ENCODE results near the gene KCNT2.

DNA sequence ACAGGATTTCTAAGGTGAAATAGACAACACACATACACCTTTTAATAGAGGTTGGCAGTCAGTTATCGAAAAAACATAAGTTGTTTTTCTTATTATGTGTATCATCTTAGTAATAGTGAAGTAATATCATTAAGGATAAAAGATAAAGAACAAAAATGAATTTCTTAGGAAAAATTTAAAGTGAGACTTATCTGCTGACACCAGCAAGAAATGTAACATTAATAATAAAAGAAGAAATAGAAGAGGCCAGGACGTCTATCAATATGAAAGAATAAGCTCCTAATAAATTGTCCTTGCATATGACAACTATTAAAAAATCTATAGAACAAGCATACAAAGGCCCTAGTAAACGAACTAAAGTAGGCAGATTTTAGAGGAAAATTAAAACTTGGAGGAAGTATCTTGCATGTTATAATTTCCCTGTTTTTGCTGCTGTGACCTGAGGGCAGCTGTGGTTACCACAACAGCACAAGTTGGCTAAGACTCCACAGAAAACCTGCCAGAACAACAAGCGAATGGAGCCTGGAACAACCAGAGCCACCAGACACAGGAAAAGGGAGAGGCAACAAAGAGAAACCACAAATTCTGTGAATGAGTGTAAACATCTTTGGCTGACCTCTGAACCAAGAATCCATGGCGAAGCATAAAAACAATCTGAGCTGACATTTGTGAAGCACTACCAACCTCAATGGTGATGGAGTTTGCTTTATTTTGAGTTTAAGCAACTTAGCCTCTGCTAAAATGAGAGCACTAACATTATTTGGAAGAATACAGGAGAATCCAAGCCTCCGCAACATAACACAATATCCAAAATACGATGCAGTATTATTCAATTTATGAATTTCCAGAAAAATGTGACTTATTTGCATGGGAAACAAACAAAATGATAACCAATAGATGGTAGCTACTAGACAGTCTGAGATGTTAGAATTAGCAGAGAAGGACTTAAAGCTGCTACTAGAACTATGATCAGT is 207.5 kb downstream of the KCNT2 start:
- TF ChIP-seq BHLHE40 (IDR thresholded peaks at IDR 0.05; ENCODE audit: low read depth, low read length) (no peak), CTCF (IDR thresholded peaks at IDR 0.05) (no peak), POLR2AphosphoS2 (conservative IDR thresholded peaks at IDR 0.05; ENCODE audit: low read length) (no peak), POLR2A (IDR thresholded peaks at IDR 0.05; ENCODE audit: low read length) (no peak), USF2 (IDR thresholded peaks at IDR 0.05) (no peak), RFX5 (IDR thresholded peaks at IDR 0.05) (no peak), EP300 (IDR thresholded peaks at IDR 0.05) (no peak), CEBPB (IDR thresholded peaks at IDR 0.05) (no peak), RARB (CRISPR knock-in tag; IDR thresholded peaks at IDR 0.05) (no peak), NR3C1 (IDR thresholded peaks at IDR 0.05) (no peak)
- TF ChIP-seq, protein P1, sequence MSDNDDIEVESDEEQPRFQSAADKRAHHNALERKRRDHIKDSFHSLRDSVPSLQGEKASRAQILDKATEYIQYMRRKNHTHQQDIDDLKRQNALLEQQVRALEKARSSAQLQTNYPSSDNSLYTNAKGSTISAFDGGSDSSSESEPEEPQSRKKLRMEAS (IDR thresholded peaks at IDR 0.05), result no peak
- TF ChIP-seq, protein P2, sequence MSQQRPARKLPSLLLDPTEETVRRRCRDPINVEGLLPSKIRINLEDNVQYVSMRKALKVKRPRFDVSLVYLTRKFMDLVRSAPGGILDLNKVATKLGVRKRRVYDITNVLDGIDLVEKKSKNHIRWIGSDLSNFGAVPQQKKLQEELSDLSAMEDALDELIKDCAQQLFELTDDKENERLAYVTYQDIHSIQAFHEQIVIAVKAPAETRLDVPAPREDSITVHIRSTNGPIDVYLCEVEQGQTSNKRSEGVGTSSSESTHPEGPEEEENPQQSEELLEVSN (IDR thresholded peaks at IDR 0.05; ENCODE audit: borderline replicate concordance, low read depth), result no peak
- TF ChIP-seq, protein P3, sequence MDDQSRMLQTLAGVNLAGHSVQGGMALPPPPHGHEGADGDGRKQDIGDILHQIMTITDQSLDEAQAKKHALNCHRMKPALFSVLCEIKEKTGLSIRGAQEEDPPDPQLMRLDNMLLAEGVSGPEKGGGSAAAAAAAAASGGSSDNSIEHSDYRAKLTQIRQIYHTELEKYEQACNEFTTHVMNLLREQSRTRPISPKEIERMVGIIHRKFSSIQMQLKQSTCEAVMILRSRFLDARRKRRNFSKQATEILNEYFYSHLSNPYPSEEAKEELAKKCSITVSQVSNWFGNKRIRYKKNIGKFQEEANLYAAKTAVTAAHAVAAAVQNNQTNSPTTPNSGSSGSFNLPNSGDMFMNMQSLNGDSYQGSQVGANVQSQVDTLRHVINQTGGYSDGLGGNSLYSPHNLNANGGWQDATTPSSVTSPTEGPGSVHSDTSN (IDR thresholded peaks at IDR 0.05), result no peak

All from A549 (cell line).